WTC11 (cell line): Measurements from ENCODE around the gene DCBLD2. TPM values are rescaled to one million over a fixed set of nuclear protein-coding genes. Genes with fewer than 3 reads are reported as not detected.

Experiments
- ATAC-seq: fragments of 200-7000 bp; cut with Tn5 transposase; 2 replicates; pipeline ENCODE4 v1.10.0; 2021; ENCODE audit warnings: mild to moderate bottlenecking, moderate library complexity
- CTCF ChIA-PET: fragments of 300-600 bp; sonication (Branson Sonifier 250); formaldehyde crosslinking; loops from one replicate; lab custom pipeline; 2021; ENCODE audit warnings: antibody characterized with exemption; lab: Charles Lee
- POLR2A ChIA-PET: fragments of 350-600 bp; sonication (Branson Sonifier 250); formaldehyde crosslinking; loops from one replicate; lab custom pipeline; 2021; ENCODE audit warnings: antibody characterized with exemption; lab: Charles Lee
- DNase-seq: peaks from one replicate; pipeline ENCODE4 v3.0.0; 2021; ENCODE audit warnings: low spot score
- H3K27ac Mint-ChIP-seq: 2 replicates; pipeline ENCODE4 v1.8.0; 2021; ENCODE audit warnings: mixed read lengths
- H3K27me3 Mint-ChIP-seq: 2 replicates; pipeline ENCODE4 v1.8.0; 2021; ENCODE audit warnings: low read depth, mild to moderate bottlenecking, moderate library complexity, mixed read lengths
- H3K36me3 Mint-ChIP-seq: 2 replicates; pipeline ENCODE4 v1.8.0; 2021; ENCODE audit warnings: mixed read lengths
- H3K4me1 Mint-ChIP-seq: 2 replicates; pipeline ENCODE4 v1.8.0; 2022; ENCODE audit warnings: mixed read lengths
- H3K4me3 Mint-ChIP-seq: 2 replicates; pipeline ENCODE4 v1.8.0; 2021; ENCODE audit warnings: mild to moderate bottlenecking, moderate library complexity, mixed read lengths
- H3K9me3 Mint-ChIP-seq: 2 replicates; pipeline ENCODE4 v1.8.0; 2021; ENCODE audit warnings: mixed read lengths
- ATF1 ChIP-seq: sonication (generic); formaldehyde crosslinking; IDR thresholded peaks from 2 replicates; pipeline ENCODE4 v1.8.1; 2023; ENCODE audit warnings: mild to moderate bottlenecking, moderate library complexity, missing genetic modification reagents
- CBFB ChIP-seq: sonication (generic); formaldehyde crosslinking; IDR thresholded peaks from 2 replicates; pipeline ENCODE4 v1.8.1; 2022; ENCODE audit warnings: mild to moderate bottlenecking, low read depth, missing genetic modification reagents
- CDX4 ChIP-seq: fragments of 250-450 bp; sonication (Bioruptor Pico); IDR thresholded peaks from 2 replicates; pipeline ENCODE4 v1.9.0; 2021; ENCODE audit warnings: moderate library complexity, mild to moderate bottlenecking, inconsistent platforms, borderline replicate concordance
- FOXJ3 ChIP-seq: sonication (generic); formaldehyde crosslinking; IDR thresholded peaks from 2 replicates; pipeline ENCODE4 v1.9.0; 2021; ENCODE audit warnings: missing genetic modification reagents, mild to moderate bottlenecking, borderline replicate concordance
- FOXK1 ChIP-seq: sonication (generic); formaldehyde crosslinking; IDR thresholded peaks from 2 replicates; pipeline ENCODE4 v1.8.0; 2022; ENCODE audit warnings: mild to moderate bottlenecking, moderate library complexity, missing genetic modification reagents
- GRHL2 ChIP-seq: fragments of 250-450 bp; sonication (Bioruptor Pico); IDR thresholded peaks from 2 replicates; pipeline ENCODE4 v1.8.0; 2022; ENCODE audit warnings: mild to moderate bottlenecking, moderate library complexity; ENCODE audit not compliant: insufficient replicate concordance, severe bottlenecking
- GTF2I ChIP-seq: fragments of 250-450 bp; sonication (Bioruptor Pico); conservative IDR thresholded peaks from 2 replicates; pipeline ENCODE4 v1.4.0; 2021; ENCODE audit warnings: mild to moderate bottlenecking
- MLX ChIP-seq: sonication (generic); formaldehyde crosslinking; IDR thresholded peaks from 2 replicates; pipeline ENCODE4 v1.8.1; 2023; ENCODE audit warnings: mild to moderate bottlenecking, missing genetic modification reagents, moderate library complexity
- NR3C1 ChIP-seq: sonication (generic); formaldehyde crosslinking; conservative IDR thresholded peaks from 2 replicates; pipeline ENCODE4 v1.8.1; 2023; ENCODE audit warnings: low read depth, mild to moderate bottlenecking, missing genetic modification reagents
- RORB ChIP-seq: fragments of 250-450 bp; sonication (Bioruptor Pico); IDR thresholded peaks from 2 replicates; pipeline ENCODE4 v1.9.0; 2021; ENCODE audit warnings: mild to moderate bottlenecking
- SMAD3 ChIP-seq: sonication (generic); formaldehyde crosslinking; IDR thresholded peaks from 2 replicates; pipeline ENCODE4 v1.8.0; 2022; ENCODE audit warnings: missing genetic modification reagents, mild to moderate bottlenecking, borderline replicate concordance
- STAT6 ChIP-seq: sonication (generic); formaldehyde crosslinking; conservative IDR thresholded peaks from 2 replicates; pipeline ENCODE4 v1.8.1; 2023; ENCODE audit warnings: mild to moderate bottlenecking, low read depth, missing genetic modification reagents, moderate library complexity
- USF1 ChIP-seq: sonication (generic); formaldehyde crosslinking; IDR thresholded peaks from 2 replicates; pipeline ENCODE4 v1.8.0; 2022; ENCODE audit warnings: mild to moderate bottlenecking, missing genetic modification reagents
- ZBTB43 ChIP-seq: sonication (generic); formaldehyde crosslinking; IDR thresholded peaks from 2 replicates; pipeline ENCODE4 v1.8.1; 2023; ENCODE audit warnings: mild to moderate bottlenecking, missing genetic modification reagents
- ZNF138 ChIP-seq: sonication (generic); formaldehyde crosslinking; conservative IDR thresholded peaks from 2 replicates; pipeline ENCODE4 v1.8.1; 2022; ENCODE audit warnings: mild to moderate bottlenecking, moderate library complexity, missing genetic modification reagents
- ZNF263 ChIP-seq: sonication (generic); formaldehyde crosslinking; IDR thresholded peaks from 2 replicates; pipeline ENCODE4 v1.8.1; 2022; ENCODE audit warnings: low read depth, mild to moderate bottlenecking, moderate library complexity, missing genetic modification reagents
- ZNF416 ChIP-seq: fragments of 250-450 bp; sonication (Bioruptor Pico); IDR thresholded peaks from 2 replicates; pipeline ENCODE4 v1.9.0; 2021; ENCODE audit warnings: mild to moderate bottlenecking, inconsistent platforms
- ZNF532 ChIP-seq: fragments of 250-450 bp; sonication (Bioruptor Pico); IDR thresholded peaks from 2 replicates; pipeline ENCODE4 v1.9.0; 2021; ENCODE audit warnings: mild to moderate bottlenecking, borderline replicate concordance
- total RNA-seq: library from RNA; stranded (reverse); gene quantifications from 3 replicates; pipeline ENCODE4 v1.2.3, GENCODE V29; 2021

Gene DCBLD2
- total RNA-seq, 1 experiment from 2014 or later = 47.9 TPM

GRCh38 chr3:98787181-98787580 lies 114.3 kb downstream of the DCBLD2 start:
- POLR2A ChIA-PET = interaction anchor here (0.7 kb wide), 1 partner anchor 50 kb away, joined by 3 read pairs; no protein-coding TSS in a partner anchor
- Mint-ChIP-seq H3K27me3 (no peaks in the 10 kb centered on the region), H3K36me3 (no peaks in the 10 kb centered on the region), H3K4me3 (no peak overlapping the region), H3K27ac (no peak overlapping the region), H3K9me3 (no peaks in the 10 kb centered on the region), H3K4me1 (no peaks in the 10 kb centered on the region)
- DNase-seq (no peak), ATAC-seq (no peak)
- CTCF ChIA-PET = no interaction called here
- TF ChIP-seq NR3C1 (CRISPR knock-in tag) (no peak), ZBTB43 (CRISPR knock-in tag) (no peak), CDX4 (CRISPR knock-in tag) (no peak), ZNF263 (CRISPR knock-in tag) (no peak), STAT6 (CRISPR knock-in tag) (no peak), FOXK1 (no peak), SMAD3 (CRISPR knock-in tag) (no peak), CBFB (CRISPR knock-in tag) (no peak), USF1 (CRISPR knock-in tag) (no peak), RORB (CRISPR knock-in tag) (no peak), ZNF138 (no peak), MLX (CRISPR knock-in tag) (no peak), FOXJ3 (CRISPR knock-in tag) (no peak), GTF2I (CRISPR knock-in tag) (no peak), ATF1 (no peak), GRHL2 (no peak), ZNF416 (CRISPR knock-in tag) (no peak), ZNF532 (CRISPR knock-in tag) (no peak)
